Measurements from ENCODE around the gene LRRC7. TPM values are rescaled to one million over a fixed set of nuclear protein-coding genes. Genes with fewer than 3 reads are reported as not detected.

The LRRC7 gene
- total and polyA plus RNA-seq, 2 of the 8 experiments (the other 6 are each of a cell fraction or from before 2014, with no cell fraction given) = 0.03 to 0.17 TPM

GRCh38 chr1:69733061-69733460 is 165.3 kb downstream of the LRRC7 start (continued):
- TF ChIP-seq SRF (IDR thresholded peaks at IDR 0.05; ENCODE audit: low read depth, low read length) (no peak), HDAC6 (IDR thresholded peaks at IDR 0.05; ENCODE audit: low read depth, low read length) (no peak), HDAC2 (IDR thresholded peaks at IDR 0.05; ENCODE audit: borderline replicate concordance in 1 of 2, low read depth in 2 of 2, low read length in 2 of 2) (no peak), YY1 (IDR thresholded peaks at IDR 0.05; ENCODE audit: low read depth, low read length) (no peak), CEBPB (IDR thresholded peaks at IDR 0.05; ENCODE audit: low read depth, low read length) (no peak)
